ENCODE results near the gene UBE2J2.

Gene UBE2J2

GRCh38 chr1:1237874-1238701 lies 35.6 kb downstream of the UBE2J2 start:
- Mint-ChIP-seq H3K27ac (no peak overlapping the region), H3K4me3 (no peak overlapping the region), H3K9me3 (no peaks in the 10 kb centered on the region), H3K4me1 (peaks cover 22% of the 10 kb centered on the region), H3K27me3 (no peaks in the 10 kb centered on the region)
- ATAC-seq: peak; percentile 10
- no peak for DNase-seq

- Mint-ChIP-seq H3K4me3 (no peak overlapping the region), H3K27me3 (no peaks in the 10 kb centered on the region), H3K9me3 (no peaks in the 10 kb centered on the region), H3K4me1 (peaks cover 22% of the 10 kb centered on the region), H3K27ac (peak overlapping the region in 1 of 2 donors; percentile 74)
- DNase-seq: no peak
- ATAC-seq: peak; percentile 3
Measured at GRCh38 chr1:1236945-1237873, 36.4 kb downstream of the UBE2J2 start.

GRCh38 chr1:1236176-1236763 lies 37.4 kb downstream of the UBE2J2 start:
- Mint-ChIP-seq H3K9me3 (no peaks in the 10 kb centered on the region), H3K27me3 (no peaks in the 10 kb centered on the region), H3K4me3 (no peak overlapping the region), H3K27ac (peak overlapping the region in 1 of 2 donors; percentile 65), H3K4me1 (peaks cover 22% of the 10 kb centered on the region)
- DNase-seq (no peak), ATAC-seq (no peak)

GRCh38 chr1:1235016-1235744 lies 38.5 kb downstream of the UBE2J2 start:
- no peaks in the 10 kb centered on the region for H3K9me3 Mint-ChIP-seq
- H3K4me1 Mint-ChIP-seq: peaks cover 31% of the 10 kb centered on the region
- no peaks in the 10 kb centered on the region for H3K27me3 Mint-ChIP-seq
- no peak for ATAC-seq
- H3K27ac Mint-ChIP-seq: peak overlapping the region in 1 of 2 donors; percentile 54
- H3K4me3 Mint-ChIP-seq: no peak overlapping the region
- DNase-seq: no peak

GRCh38 chr1:1234180-1234808 lies 39.4 kb downstream of the UBE2J2 start:
- Mint-ChIP-seq H3K27me3 (no peaks in the 10 kb centered on the region), H3K4me3 (peak overlapping the region; percentile 62 to 83), H3K27ac (no peak overlapping the region), H3K4me1 (peaks cover 40% of the 10 kb centered on the region), H3K9me3 (no peaks in the 10 kb centered on the region)
- DNase-seq: no peak
- ATAC-seq: no peak

- no peak for ATAC-seq
- Mint-ChIP-seq H3K9me3 (no peaks in the 10 kb centered on the region), H3K27ac (peak overlapping the region in 1 of 2 donors; percentile 82), H3K4me1 (peaks cover 43% of the 10 kb centered on the region), H3K27me3 (no peaks in the 10 kb centered on the region), H3K4me3 (peak overlapping the region; percentile 62 to 83)
- DNase-seq: no peak
Measured at GRCh38 chr1:1233567-1233892, 40.1 kb downstream of the UBE2J2 start.

- peaks cover 43% of the 10 kb centered on the region for H3K4me1 Mint-ChIP-seq
- no peak for DNase-seq
- H3K9me3 Mint-ChIP-seq: no peaks in the 10 kb centered on the region
- H3K4me3 Mint-ChIP-seq: peak overlapping the region; percentile 78 to 83
- no peaks in the 10 kb centered on the region for H3K27me3 Mint-ChIP-seq
- no peak for ATAC-seq
- H3K27ac Mint-ChIP-seq: peak overlapping the region; percentile 74 to 82
Measured at GRCh38 chr1:1232796-1233566, 40.7 kb downstream of the UBE2J2 start.

GRCh38 chr1:1232208-1232795 lies 41.4 kb downstream of the UBE2J2 start, which contains the start of gene B3GALT6:
TSS of gene B3GALT6 (plus strand) at chr1:1232237. CDS start at chr1:1232279, 42 bp downstream.
- DNase-seq: no peak
- ATAC-seq: no peak
- H3K9me3 Mint-ChIP-seq: no peaks in the 10 kb centered on the region
- peak within 1 kb of the TSS; percentile 89 to 92 for H3K4me3 Mint-ChIP-seq
- H3K4me1 Mint-ChIP-seq: peaks cover 43% of the 10 kb centered on the region
- peak within 1 kb of the TSS; percentile 94 to 98 for H3K27ac Mint-ChIP-seq
- no peaks in the 10 kb centered on the region for H3K27me3 Mint-ChIP-seq

GRCh38 chr1:1231400-1232207 lies 42.0 kb downstream of the UBE2J2 start, which contains the start of gene SDF4:
TSS of gene SDF4 (minus strand) at chr1:1232001. CDS start at chr1:1228772, 3,229 bp downstream.
- H3K4me1 Mint-ChIP-seq: peaks cover 43% of the 10 kb centered on the region
- H3K9me3 Mint-ChIP-seq: no peaks in the 10 kb centered on the region
- ATAC-seq: peak; percentile 95
- no peaks in the 10 kb centered on the region for H3K27me3 Mint-ChIP-seq
- peak; percentile 96 to 98 for DNase-seq
- H3K4me3 Mint-ChIP-seq: peak within 1 kb of the TSS; percentile 89 to 92
- peak within 1 kb of the TSS; percentile 94 to 98 for H3K27ac Mint-ChIP-seq

GRCh38 chr1:1230656-1231399 lies 42.8 kb downstream of the UBE2J2 start:
- H3K27ac Mint-ChIP-seq: peak overlapping the region; percentile 92 to 98
- DNase-seq (no peak), ATAC-seq (no peak)

GRCh38 chr1:1229770-1230169 lies 43.9 kb downstream of the UBE2J2 start:
- DNase-seq: no peak
- Mint-ChIP-seq H3K9me3 (no peaks in the 10 kb centered on the region), H3K27ac (no peak overlapping the region), H3K4me1 (peaks cover 49% of the 10 kb centered on the region), H3K4me3 (peak overlapping the region; percentile 89 to 92), H3K27me3 (no peaks in the 10 kb centered on the region)
- ATAC-seq: no peak

More at GRCh38 chr1:1230656-1231399, 42.8 kb downstream of the UBE2J2 start:
- Mint-ChIP-seq H3K27me3 (no peaks in the 10 kb centered on the region), H3K4me1 (peaks cover 48% of the 10 kb centered on the region), H3K9me3 (no peaks in the 10 kb centered on the region), H3K4me3 (peak overlapping the region; percentile 89 to 92)

GRCh38 chr1:1228596-1229321 lies 44.9 kb downstream of the UBE2J2 start:
- Mint-ChIP-seq H3K4me3 (no peak overlapping the region), H3K4me1 (peaks cover 38% of the 10 kb centered on the region), H3K27me3 (no peaks in the 10 kb centered on the region), H3K9me3 (no peaks in the 10 kb centered on the region), H3K27ac (peak overlapping the region in 1 of 2 donors; percentile 34)
- ATAC-seq: no peak
- DNase-seq: no peak

Measured in stimulated activated naive CD8-positive, alpha-beta T cell treated with anti-CD3 and anti-CD28 coated beads, Interleukin-15, amount 100 ng/mL, for 72 hours (primary cell).